GM19035 (cell line): Measurements from ENCODE around the gene KIF18A.

Experiments used
- ATAC-seq: cut with Tn5 transposase; IDR thresholded peaks from one replicate; pipeline ENCODE4 v1.9.1; 2021; ENCODE audit not compliant: unreplicated experiment

The KIF18A gene

DNA sequence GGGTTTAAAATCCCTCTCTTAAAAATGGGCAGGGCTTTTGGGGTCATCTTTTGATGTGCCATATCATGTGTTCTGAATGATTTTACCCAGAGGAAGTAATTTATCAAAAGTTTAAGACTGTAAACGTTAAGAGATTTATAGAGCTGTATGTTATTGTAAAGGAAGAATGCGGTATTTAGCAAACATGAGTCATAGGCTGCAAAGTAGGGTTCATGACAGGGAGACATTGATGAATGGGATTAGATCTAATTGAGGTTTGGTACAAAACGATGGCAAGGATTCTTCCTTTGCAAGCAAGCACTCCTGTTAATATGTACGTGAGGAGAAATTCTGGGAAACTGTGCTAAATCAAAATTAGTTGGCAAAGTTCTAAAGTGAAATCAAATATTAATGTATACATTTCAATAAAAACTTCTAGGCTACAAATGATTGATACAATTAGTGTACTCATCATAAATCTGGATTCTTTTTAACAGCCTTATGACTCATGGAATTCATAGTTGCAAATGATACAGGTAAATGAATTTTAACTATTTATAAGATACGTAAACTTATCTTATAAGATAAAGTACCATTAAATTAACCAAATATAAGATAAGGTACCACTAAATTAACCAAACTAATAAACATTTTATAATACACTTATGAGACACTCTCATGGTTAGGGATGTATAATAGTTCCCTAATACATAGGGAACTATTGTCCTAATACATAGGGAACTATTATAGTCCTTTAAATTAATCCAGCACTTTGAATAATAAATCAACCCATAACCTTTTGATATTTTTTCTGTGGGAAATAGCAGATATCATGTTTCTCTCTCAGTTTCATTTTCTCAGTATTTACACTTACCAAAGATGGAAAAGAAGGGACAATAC lies 58.4 kb downstream of the KIF18A start:
- ATAC-seq = no peak

GRCh38 chr11:28048812-28049211 lies 59.1 kb downstream of the KIF18A start:
- ATAC-seq = no peak

GRCh38 chr11:28043930-28044709 lies 63.8 kb downstream of the KIF18A start:
- no peak for ATAC-seq

- ATAC-seq = no peak
Measured at GRCh38 chr11:28040384-28040783, 67.6 kb downstream of the KIF18A start.

DNA sequence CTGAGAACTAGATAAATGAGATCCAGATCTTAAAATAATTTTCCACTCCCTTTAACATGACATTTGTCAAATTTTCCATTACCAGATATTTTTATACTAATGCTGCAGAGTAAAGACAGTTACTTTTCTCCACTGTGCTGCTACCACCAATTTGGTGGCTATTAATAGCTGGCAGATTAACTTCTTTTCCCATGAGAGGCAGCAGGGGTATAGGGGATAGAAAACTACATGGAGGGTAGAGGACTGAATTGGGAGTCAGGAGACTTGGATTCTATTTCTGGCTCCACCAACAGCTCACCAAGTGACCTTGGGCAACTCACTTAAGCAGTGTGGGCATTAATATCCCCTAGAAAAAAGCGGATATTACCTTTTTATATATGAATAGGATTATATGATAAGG lies 69.2 kb downstream of the KIF18A start:
- ATAC-seq = no peak

DNA sequence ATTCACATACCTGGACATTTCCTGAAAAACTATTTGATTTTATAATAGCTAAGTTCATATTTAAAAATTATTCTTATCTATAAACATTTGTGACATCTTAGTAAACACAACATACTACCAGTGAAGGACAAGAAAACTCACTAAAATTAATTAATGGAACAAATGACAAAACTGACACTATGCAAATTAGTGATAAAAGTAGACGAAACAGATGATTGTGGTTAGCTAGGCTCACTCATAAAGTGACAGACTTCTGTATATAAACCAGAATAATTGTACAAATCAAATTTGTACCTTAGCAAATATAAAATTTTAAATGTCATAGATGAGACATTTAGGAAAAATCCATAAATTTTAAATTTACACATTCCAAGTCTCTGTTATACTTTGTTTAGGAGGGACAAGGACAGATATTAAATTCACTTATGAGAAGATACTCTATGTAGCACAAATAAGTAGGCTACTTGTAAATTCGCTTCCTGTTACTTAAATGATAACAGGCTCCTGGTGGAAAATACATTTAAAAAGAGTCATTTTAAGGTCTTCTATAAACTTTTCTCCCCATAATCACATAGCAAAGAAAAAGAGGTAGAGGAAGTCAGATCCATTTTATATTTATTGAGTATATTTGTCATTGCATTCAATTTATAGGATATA lies 81.2 kb downstream of the KIF18A start:
- ATAC-seq = peak; percentile 78

- no peak for ATAC-seq
Measured at GRCh38 chr11:28017816-28018215, 90.1 kb downstream of the KIF18A start.

DNA sequence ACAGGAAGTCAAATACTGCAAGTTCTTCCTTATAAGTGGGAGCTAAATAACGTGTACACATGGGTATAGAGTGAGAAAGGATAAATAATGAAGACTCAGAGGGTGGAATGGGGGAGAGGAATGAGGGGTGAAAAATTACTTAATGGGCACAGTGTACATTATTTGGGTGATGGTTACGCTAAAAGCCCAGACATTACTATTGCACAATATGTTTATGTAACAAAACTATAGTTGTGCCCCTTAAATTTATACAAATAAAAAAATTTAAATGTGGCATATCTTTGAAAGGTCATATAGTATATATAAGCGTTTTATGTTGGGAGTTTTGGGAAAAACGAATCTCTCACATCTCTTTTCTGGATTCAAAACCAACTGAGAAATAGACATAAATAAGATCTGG lies 96.1 kb downstream of the KIF18A start:
- ATAC-seq = no peak

DNA sequence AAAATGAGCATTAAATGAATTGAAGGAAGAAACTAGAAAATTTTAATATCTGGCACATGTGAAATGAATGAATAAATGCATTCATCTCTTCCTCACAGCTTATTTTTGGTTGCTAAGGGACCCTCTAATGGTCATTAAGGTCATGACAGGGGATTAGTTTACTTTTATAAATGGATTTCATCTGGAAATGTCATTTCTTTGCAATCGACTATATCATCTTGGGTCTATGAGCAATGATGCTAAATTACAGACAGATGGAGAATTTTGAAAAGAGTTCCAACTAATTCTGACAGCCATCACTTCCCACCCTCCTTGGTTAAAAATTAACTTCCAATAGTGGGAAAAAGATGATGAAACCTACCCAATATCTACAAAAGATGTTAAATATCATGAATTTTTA lies 98.0 kb downstream of the KIF18A start:
- ATAC-seq = no peak

DNA sequence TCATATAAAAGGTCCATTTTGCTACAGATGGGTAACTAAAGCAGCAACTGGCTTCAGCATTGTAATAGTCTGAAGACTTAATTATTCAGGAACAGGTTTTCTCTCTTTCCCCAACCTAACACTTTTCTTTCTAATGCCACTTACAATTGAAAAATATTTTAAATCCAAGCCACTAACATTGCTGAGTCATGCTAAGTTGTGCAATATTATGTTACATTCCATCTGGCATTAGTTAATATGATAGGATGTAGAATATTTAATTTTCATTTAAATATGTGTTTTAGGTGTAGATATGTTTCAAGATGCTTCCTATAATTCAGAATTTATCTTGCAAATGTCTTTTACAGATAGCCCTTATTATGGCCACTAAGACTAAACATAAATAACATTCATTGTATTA lies 98.6 kb downstream of the KIF18A start:
- ATAC-seq = no peak

DNA sequence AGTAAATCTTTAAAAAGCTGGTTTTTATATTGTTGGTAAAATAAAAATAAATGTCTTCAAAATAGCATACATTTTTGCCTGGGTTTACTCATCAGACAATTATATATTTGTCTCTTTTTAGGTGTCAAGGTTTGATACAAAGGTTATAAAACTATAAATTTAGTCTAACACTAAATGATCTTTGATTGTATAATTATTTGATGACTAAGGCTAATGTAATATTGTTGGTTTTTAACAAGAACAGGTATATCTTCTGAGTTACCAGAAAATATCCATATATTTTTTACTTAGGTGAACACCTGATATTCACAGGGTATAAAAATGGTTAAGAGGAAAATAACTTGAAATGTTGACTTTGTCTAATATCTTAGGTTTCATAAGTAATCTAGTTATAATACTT lies 104.3 kb downstream of the KIF18A start:
- ATAC-seq = no peak

DNA sequence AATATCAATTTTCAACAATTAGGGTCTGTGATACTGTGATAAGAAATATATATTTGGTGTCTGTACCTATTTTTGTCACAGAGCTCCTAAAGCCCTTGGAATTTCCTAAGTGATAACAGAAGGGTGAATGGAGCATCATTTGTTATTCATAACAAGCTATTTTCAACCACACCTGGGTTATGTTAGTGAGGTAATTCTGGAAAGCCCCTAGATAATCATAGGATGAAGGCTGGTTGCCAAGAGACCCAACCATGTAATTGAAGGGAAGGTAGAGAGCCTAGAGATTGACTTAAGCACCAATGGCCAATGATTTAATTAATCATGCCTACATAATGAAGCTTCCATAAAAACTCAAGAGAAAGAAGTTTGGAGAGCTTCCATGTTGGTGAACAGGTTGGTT lies 109.4 kb downstream of the KIF18A start:
- ATAC-seq = no peak

DNA sequence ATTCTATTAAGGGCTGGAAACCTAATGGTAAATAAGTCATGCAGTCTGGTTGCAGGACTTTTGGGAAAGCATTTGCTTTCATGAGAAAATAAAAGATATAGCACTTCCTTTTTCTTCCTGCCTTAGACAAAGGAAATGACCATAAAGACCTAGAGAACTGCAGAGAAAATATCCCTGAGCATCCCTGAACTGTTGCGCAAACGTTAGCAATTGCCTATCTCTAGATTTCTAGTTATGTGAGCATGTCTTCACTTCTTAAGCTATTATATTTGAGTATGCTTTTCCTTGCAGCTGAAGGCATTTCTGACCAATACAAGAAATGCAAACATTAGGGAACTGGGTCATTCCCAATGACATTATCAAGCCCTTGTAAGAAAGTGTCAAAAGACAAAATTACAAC lies 110.6 kb downstream of the KIF18A start:
- no peak for ATAC-seq

- ATAC-seq = no peak
Measured at GRCh38 chr11:27996066-27996465, 111.9 kb downstream of the KIF18A start.

DNA sequence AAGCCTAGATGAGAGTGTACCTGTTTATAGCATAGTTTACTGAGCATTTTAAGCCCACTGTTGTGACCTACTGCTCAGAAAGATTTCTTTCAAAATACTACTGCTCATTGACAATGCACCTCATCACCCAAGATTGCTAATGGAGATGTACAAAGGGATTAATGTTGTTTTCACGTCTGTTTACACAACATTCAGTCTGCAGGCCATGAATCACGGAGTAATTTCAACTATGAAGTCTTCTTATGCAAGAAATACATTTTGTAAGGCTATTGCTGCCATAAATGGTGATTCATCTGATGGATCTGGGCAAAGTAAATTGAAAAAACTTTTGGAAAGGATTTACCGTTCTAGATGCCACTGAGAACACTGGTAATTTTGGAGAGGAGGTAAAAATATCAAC lies 112.9 kb downstream of the KIF18A start:
- ATAC-seq = no peak

GRCh38 chr11:27991736-27992135 lies 116.2 kb downstream of the KIF18A start:
- ATAC-seq = no peak

DNA sequence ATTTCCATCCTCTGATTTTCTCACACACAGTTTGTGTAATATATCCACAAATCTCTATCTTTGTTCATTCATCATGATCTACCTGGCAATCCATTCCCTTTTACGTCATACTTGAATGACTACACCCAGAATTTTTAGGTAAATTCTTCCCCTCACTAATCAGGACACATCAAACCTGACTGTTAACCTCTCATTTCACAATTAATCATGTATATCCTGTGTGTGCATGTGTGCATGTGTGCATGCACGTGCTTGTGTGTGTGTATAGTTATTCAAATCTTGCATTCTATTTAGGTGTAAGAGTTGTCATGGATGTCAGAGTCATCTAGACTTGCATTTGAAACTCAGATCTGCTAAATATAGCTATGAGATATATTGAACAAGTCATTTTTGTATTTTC lies 130.4 kb downstream of the KIF18A start:
- ATAC-seq = no peak

DNA sequence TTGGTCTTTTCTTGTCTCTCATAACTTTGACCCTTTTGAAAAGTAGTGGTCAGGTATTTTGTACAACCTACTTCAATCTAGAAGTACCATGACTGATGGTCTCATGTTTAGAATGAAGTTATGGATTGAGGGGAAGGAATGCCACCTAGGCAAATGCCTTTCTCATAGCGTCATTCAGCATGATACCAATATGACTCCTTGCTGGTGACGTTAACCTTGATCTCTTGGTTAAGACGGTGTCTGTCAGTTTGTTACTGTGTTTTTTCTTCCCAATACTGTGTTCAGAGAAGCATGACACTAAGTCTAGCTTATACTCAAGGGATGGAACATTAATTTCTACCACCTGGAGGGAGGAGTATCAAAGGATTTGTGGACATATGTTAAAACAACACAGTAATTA lies 130.9 kb downstream of the KIF18A start:
- ATAC-seq = no peak

GRCh38 chr11:27976262-27976661 lies 131.7 kb downstream of the KIF18A start:
- ATAC-seq = no peak

DNA sequence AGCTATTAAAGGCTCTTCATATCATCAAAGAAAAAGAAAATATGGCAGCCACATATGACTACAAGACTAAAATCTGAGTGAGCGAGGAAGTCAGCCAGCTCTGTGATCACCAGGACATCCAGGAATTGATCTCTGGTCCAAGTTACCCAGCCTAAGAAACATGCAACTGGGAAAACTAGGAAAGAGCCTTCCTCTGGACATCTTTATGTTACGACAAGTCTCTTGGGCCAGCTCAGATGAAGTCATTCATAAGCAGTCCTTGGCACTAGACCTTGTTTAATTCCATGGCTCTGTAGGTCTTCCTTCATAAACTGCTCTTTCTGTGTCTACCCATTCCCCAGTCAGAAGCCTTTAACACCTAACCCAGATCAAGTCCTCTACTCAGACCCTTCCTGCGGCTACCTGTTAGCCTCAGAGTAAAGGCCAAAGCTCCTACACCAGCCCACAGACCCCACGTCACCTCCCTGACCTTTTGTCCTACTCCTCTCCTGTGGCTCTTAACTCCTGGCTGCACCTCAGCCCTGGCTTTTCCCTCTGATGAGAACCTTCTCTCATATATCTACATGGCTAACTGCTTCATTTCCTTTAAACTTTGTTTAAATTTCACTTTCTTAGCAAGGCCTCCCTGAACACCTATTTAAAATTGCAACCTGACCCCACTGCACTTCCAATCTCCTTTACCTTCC lies 134.0 kb downstream of the KIF18A start:
- ATAC-seq = no peak

DNA sequence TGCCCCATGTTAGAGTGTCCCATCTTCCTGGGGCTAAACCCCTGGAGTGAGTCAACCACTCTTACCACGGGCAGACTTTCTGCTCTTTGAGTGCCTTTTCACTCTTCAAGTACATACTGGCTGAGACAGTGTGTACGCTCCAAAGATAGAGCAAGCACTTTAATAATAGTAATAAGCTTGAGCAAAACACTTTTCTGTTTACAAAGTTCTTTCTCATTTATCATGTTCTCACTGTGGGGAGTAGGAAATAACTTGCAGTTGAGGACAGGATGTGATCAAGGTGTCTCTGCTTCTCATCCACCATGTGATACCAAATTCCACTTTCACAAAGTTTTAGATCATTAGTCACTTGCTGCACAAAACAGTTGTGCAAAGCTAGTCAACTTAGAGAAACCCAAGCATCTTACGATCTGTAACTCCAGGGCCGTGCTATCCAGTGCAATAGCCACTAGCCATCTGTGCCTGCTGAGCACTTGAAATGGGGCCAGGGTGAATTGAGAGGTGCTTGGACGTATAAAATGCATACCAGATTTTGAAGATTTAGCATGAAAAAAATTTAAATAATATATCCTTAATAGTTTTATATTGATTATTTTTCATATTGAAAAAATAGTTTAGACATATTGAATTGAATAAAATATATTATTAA lies 135.3 kb downstream of the KIF18A start:
- no peak for ATAC-seq
